ENCODE measurements around the gene TMEM121.
A peak's percentile ranks its signal among the peaks of the same experiment; 100 is the strongest.

TMEM121 gene

GRCh38 chr14:105498430-105499255 is 27.7 kb upstream of the TMEM121 start:
- no peak for DNase-seq

GRCh38 chr14:105499256-105500035 is 26.9 kb upstream of the TMEM121 start:
- DNase-seq: no peak

- no peak for DNase-seq
These were observed 26.2 kb upstream of the TMEM121 start for GRCh38 chr14:105500036-105500725.

GRCh38 chr14:105500726-105501101 is 25.7 kb upstream of the TMEM121 start:
- no peak for DNase-seq

- DNase-seq: no peak
These were observed 24.7 kb upstream of the TMEM121 start for GRCh38 chr14:105501504-105502291.

GRCh38 chr14:105502446-105503295 is 23.7 kb upstream of the TMEM121 start:
- DNase-seq: no peak

- no peak for DNase-seq
These were observed 23.1 kb upstream of the TMEM121 start for GRCh38 chr14:105503296-105503640.

GRCh38 chr14:105503935-105504692 is 22.3 kb upstream of the TMEM121 start:
- no peak for DNase-seq

GRCh38 chr14:105505101-105505500 is 21.3 kb upstream of the TMEM121 start:
- no peak for DNase-seq

GRCh38 chr14:105507247-105507646 is 19.1 kb upstream of the TMEM121 start:
- DNase-seq: no peak

GRCh38 chr14:105508069-105508468 is 18.3 kb upstream of the TMEM121 start:
- DNase-seq: no peak

GRCh38 chr14:105508601-105509000 is 17.8 kb upstream of the TMEM121 start:
- no peak for DNase-seq

GRCh38 chr14:105517096-105517495 is 9.3 kb upstream of the TMEM121 start:
- no peak for DNase-seq

GRCh38 chr14:105519946-105520698 is 6.3 kb upstream of the TMEM121 start:
- no peak for DNase-seq

- no peak for DNase-seq
These were observed 1.1 kb upstream of the TMEM121 start for GRCh38 chr14:105525326-105525725.

- DNase-seq: no peak
These were observed 495 bp downstream of the TMEM121 start for GRCh38 chr14:105526776-105527380.

- no peak for DNase-seq
These were observed 1.0 kb downstream of the TMEM121 start for GRCh38 chr14:105527381-105527825.

- DNase-seq: peak; percentile 12
These were observed 1.6 kb downstream of the TMEM121 start for GRCh38 chr14:105527826-105528585.

Measured in GOT3 (cell line).